HEK293 (cell line): ENCODE data around the gene C1orf35.

Experiments
- ZBTB21 ChIP-seq: fragments of 450-650 bp; formaldehyde crosslinking; IDR thresholded peaks from 2 replicates; pipeline ENCODE4 v1.5.1; 2017; ENCODE audit warnings: missing biosample characterization, missing genetic modification characterization
- ZNF184 ChIP-seq: fragments of 450-650 bp; IDR thresholded peaks from 2 replicates; pipeline ENCODE4 v1.5.1; 2018; ENCODE audit warnings: missing biosample characterization, mild to moderate bottlenecking, missing genetic modification characterization
- ZNF324 ChIP-seq: fragments of 450-650 bp; formaldehyde crosslinking; IDR thresholded peaks from 2 replicates; pipeline ENCODE4 v1.5.1; 2016; ENCODE audit warnings: missing biosample characterization, missing genetic modification characterization
- ZNF658 ChIP-seq: fragments of 450-650 bp; formaldehyde crosslinking; IDR thresholded peaks from 2 replicates; pipeline ENCODE4; 2016; ENCODE audit warnings: missing biosample characterization, missing genetic modification characterization
- TF ChIP-seq, protein P1 (sequence below): fragments of 450-650 bp; formaldehyde crosslinking; IDR thresholded peaks from 2 replicates; pipeline ENCODE4 v1.5.1; 2016; ENCODE audit warnings: missing biosample characterization, missing genetic modification characterization

DNA sequence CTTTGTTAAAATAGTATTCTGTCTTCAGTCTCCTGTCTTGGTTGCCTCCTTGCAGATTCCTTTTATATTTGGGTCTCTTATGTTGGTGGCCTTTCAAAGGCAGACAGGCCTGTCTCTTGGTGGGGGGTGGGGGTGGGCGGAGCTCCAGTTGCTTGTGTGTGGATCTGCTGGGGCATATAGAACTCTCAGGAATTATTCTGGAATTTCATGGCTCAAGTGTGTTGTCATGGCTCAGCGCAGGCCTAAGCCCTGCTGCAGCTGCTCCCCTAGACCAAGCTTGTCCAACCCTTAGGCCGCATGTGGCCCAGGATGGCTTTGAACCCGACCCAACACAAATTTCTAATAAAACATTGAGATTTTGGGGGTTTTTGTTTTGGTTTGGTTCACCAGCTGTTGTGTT lies 8.0 kb downstream of the C1orf35 start:
- TF ChIP-seq ZNF324 (tag by site-specific recombination) (no peak), ZNF184 (no peak), ZBTB21 (tag by site-specific recombination) (no peak), ZNF658 (tag by site-specific recombination) (no peak)
- TF ChIP-seq, protein P1, sequence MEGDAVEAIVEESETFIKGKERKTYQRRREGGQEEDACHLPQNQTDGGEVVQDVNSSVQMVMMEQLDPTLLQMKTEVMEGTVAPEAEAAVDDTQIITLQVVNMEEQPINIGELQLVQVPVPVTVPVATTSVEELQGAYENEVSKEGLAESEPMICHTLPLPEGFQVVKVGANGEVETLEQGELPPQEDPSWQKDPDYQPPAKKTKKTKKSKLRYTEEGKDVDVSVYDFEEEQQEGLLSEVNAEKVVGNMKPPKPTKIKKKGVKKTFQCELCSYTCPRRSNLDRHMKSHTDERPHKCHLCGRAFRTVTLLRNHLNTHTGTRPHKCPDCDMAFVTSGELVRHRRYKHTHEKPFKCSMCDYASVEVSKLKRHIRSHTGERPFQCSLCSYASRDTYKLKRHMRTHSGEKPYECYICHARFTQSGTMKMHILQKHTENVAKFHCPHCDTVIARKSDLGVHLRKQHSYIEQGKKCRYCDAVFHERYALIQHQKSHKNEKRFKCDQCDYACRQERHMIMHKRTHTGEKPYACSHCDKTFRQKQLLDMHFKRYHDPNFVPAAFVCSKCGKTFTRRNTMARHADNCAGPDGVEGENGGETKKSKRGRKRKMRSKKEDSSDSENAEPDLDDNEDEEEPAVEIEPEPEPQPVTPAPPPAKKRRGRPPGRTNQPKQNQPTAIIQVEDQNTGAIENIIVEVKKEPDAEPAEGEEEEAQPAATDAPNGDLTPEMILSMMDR (tag by site-specific recombination): no peak
